ENCODE data around the gene IL17B.

IL17B gene

GRCh38 chr5:149325894-149326293 lies 53.2 kb downstream of the IL17B start:
- no peak overlapping the region for H2AFZ ChIP-seq (ENCODE audit: low read length)
- H3K9me2 ChIP-seq (replicated peaks; ENCODE audit: insufficient read depth, low read length), result no peaks in the 10 kb centered on the region
- DNase-seq, result no peak
- no peak overlapping the region for H3K9ac ChIP-seq (ENCODE audit: low read length)
- TF ChIP-seq EZH2phosphoT487 (IDR thresholded peaks at IDR 0.05; ENCODE audit: low read length), result no peak
- no peak for TF ChIP-seq CTCF (IDR thresholded peaks at IDR 0.05; ENCODE audit: low read length)
- TF ChIP-seq EZH2 (optimal IDR thresholded peaks at IDR 0.05; ENCODE audit: low read depth, low read length), result no peak
- no peaks in the 10 kb centered on the region for H3K9me3 ChIP-seq (replicated peaks; ENCODE audit: insufficient read depth, low read length)
- no peaks in the 10 kb centered on the region for H3K36me3 ChIP-seq (replicated peaks; ENCODE audit: insufficient read depth, low read length)
- no peaks in the 10 kb centered on the region for H3F3A ChIP-seq (ENCODE audit: insufficient read depth, low read length)
- no peak overlapping the region for H3K27ac ChIP-seq (ENCODE audit: low read length)
- H3K4me1 ChIP-seq (ENCODE audit: low read length), result no peaks in the 10 kb centered on the region
- no peaks in the 10 kb centered on the region for H3K27me3 ChIP-seq (replicated peaks; ENCODE audit: insufficient read depth, low read length)
- no peaks in the 10 kb centered on the region for H4K20me1 ChIP-seq (ENCODE audit: insufficient read depth, low read length)
- no peak overlapping the region for H3K4me2 ChIP-seq (ENCODE audit: low read depth, low read length)
- no peak overlapping the region for H3K4me3 ChIP-seq (ENCODE audit: low read length)
- no peaks in the 10 kb centered on the region for H3K79me2 ChIP-seq (ENCODE audit: low read length)

DNA sequence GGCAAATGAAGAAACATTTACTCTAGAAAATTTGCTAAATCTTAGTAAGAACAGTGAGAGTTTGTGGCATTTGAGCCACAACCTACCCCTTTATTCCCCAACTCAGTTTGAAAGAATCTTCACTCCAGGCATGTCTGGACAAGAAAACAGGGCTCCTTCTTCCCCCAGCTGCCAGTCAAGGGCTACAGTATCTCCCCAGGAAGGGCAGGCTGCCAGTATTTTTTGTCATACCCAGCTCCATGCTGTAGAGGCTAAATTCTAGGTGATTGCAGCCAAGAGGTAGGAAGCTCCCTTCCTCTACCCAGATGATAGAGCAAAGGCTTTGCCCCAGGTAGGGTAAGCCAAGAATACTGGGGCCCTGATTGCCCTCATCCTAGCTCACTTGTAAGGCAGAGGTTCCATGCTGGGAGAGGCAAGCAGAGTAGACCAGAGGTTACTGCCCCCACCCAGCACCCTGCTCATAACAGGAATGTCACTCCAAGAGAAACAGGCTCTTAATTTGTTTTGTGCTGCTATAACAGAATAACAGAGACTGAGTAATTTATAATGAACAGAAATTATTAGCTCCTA lies 53.8 kb downstream of the IL17B start:
- Histone ChIP-seq H3K9me2 (replicated peaks; ENCODE audit: insufficient read depth, low read length) (no peaks in the 10 kb centered on the region), H3K27ac (ENCODE audit: low read length) (no peak overlapping the region)

DNA sequence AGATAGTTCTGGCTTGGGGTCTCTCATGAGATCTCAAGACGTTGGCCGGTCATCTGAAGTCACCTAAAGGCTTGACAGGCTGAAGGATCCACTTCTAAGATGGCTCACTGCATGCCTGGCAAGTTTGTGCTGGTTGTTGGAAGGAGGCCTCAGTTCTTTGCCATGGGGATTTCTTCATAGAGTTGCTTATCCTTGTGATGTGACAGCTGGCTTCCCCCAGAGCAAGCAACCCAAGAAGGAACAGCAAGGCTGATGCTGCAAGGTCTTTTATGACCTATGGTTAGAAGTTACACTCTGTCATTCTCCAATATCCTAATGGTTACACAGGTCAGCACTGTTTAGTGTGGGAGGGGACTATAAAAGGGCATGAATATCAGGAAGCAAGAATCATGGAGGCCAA lies 54.5 kb downstream of the IL17B start:
- Histone ChIP-seq H3K36me3 (replicated peaks; ENCODE audit: insufficient read depth, low read length) (no peaks in the 10 kb centered on the region), H3K9ac (ENCODE audit: low read length) (no peak overlapping the region), H3K9me2 (replicated peaks; ENCODE audit: insufficient read depth, low read length) (no peaks in the 10 kb centered on the region), H3K4me3 (ENCODE audit: low read length) (no peak overlapping the region), H2AFZ (ENCODE audit: low read length) (no peak overlapping the region), H3F3A (ENCODE audit: insufficient read depth, low read length) (no peaks in the 10 kb centered on the region), H3K4me2 (ENCODE audit: low read depth, low read length) (no peak overlapping the region), H3K4me1 (ENCODE audit: low read length) (no peaks in the 10 kb centered on the region), H3K27ac (ENCODE audit: low read length) (no peak overlapping the region), H3K27me3 (replicated peaks; ENCODE audit: insufficient read depth, low read length) (no peaks in the 10 kb centered on the region), H3K79me2 (ENCODE audit: low read length) (no peaks in the 10 kb centered on the region), H3K9me3 (replicated peaks; ENCODE audit: insufficient read depth, low read length) (no peaks in the 10 kb centered on the region), H4K20me1 (ENCODE audit: insufficient read depth, low read length) (no peaks in the 10 kb centered on the region)
- no peak for DNase-seq
- TF ChIP-seq EZH2phosphoT487 (IDR thresholded peaks at IDR 0.05; ENCODE audit: low read length), result no peak
- no peak for TF ChIP-seq EZH2 (optimal IDR thresholded peaks at IDR 0.05; ENCODE audit: low read depth, low read length)
- no peak for TF ChIP-seq CTCF (IDR thresholded peaks at IDR 0.05; ENCODE audit: low read length)

More for the DNA sequence above, 53.8 kb downstream of the IL17B start:
- no peaks in the 10 kb centered on the region for H4K20me1 ChIP-seq (ENCODE audit: insufficient read depth, low read length)
- no peaks in the 10 kb centered on the region for H3K9me3 ChIP-seq (replicated peaks; ENCODE audit: insufficient read depth, low read length)
- H3K27me3 ChIP-seq (replicated peaks; ENCODE audit: insufficient read depth, low read length), result no peaks in the 10 kb centered on the region
- no peak for DNase-seq
- H3K4me2 ChIP-seq (ENCODE audit: low read depth, low read length), result no peak overlapping the region
- H3K4me3 ChIP-seq (ENCODE audit: low read length), result no peak overlapping the region
- H3K36me3 ChIP-seq (replicated peaks; ENCODE audit: insufficient read depth, low read length), result no peaks in the 10 kb centered on the region
- H3K9ac ChIP-seq (ENCODE audit: low read length), result no peak overlapping the region
- H3F3A ChIP-seq (ENCODE audit: insufficient read depth, low read length), result no peaks in the 10 kb centered on the region
- no peaks in the 10 kb centered on the region for H3K4me1 ChIP-seq (ENCODE audit: low read length)
- TF ChIP-seq EZH2 (optimal IDR thresholded peaks at IDR 0.05; ENCODE audit: low read depth, low read length), result no peak
- TF ChIP-seq CTCF (IDR thresholded peaks at IDR 0.05; ENCODE audit: low read length), result no peak
- no peak overlapping the region for H2AFZ ChIP-seq (ENCODE audit: low read length)
- no peaks in the 10 kb centered on the region for H3K79me2 ChIP-seq (ENCODE audit: low read length)
